GM12878 (cell line): ENCODE data around the gene PLCB4. TPM values are rescaled to one million over a fixed set of nuclear protein-coding genes. Genes with fewer than 3 reads are reported as not detected.

ENCODE experiments used
- ATAC-seq: fragments of 200-7000 bp; cut with Tn5 transposase; 3 replicates; pipeline ENCODE4 v1.9.1; 2020; ENCODE audit warnings: mild to moderate bottlenecking, moderate library complexity
- BruUV-seq: library from RNA; stranded (reverse); fragments of 400-500 nt; replicated peaks from 2 replicates; lab custom pipeline; 2021; lab: Mats Ljungman, UMichigan
- CTCF ChIA-PET: fragments of 300-600 bp; sonication (Branson Sonifier 250); formaldehyde crosslinking; extraction: SDS; loops from one replicate; lab custom pipeline; 2021; ENCODE audit warnings: inconsistent platforms; lab: Yijun Ruan, JAX
- POLR2A ChIA-PET: fragments of 350-600 bp; formaldehyde crosslinking; extraction: SDS; loops from one replicate; lab custom pipeline; 2021; ENCODE audit warnings: inconsistent platforms; lab: Charles Lee
- RAD21 ChIA-PET: fragments of 300-600 bp; sonication (Branson Sonifier 250); formaldehyde crosslinking; loops from one replicate; lab custom pipeline; 2023; ENCODE audit warnings: antibody characterized with exemption; ENCODE audit not compliant: unreplicated experiment; lab: Charles Lee
- SMC1A ChIA-PET: fragments of 300-600 bp; sonication (Branson Sonifier 250); formaldehyde crosslinking; loops from one replicate; lab custom pipeline; 2023; ENCODE audit not compliant: unreplicated experiment, uncharacterized antibody; lab: Charles Lee
- DNase-seq: peaks from one replicate; pipeline ENCODE4 v3.0.0-alpha.2; 2011; ENCODE audit warnings: low read depth, low spot score
- FAIRE-seq: peaks from 3 replicates; lab custom pipeline; 2011; peaks lifted over from hg19 to GRCh38; lab: Jason Lieb, UNC
- H2AFZ ChIP-seq: 2 replicates; pipeline ENCODE4 v1.6.0; 2011; ENCODE audit warnings: low read depth, low read length, control low read depth; ENCODE audit not compliant: control insufficient read depth
- H3K27ac ChIP-seq: 2 replicates; pipeline ENCODE4 v1.5.1; 2011; ENCODE audit warnings: control low read depth; ENCODE audit not compliant: control insufficient read depth, insufficient read depth
- H3K27me3 ChIP-seq, 2 experiments: replicated peaks in 1 of 2; 2 replicates each; pipeline versions ENCODE4 v1.6.0 to v1.6.1; 2011; ENCODE audit warnings: low read length in 1 of 2; ENCODE audit not compliant: control insufficient read depth in 2 of 2, insufficient read depth in 2 of 2
- H3K36me3 ChIP-seq, 2 experiments: 2 replicates each; pipeline ENCODE4 v1.5.1; 2011; ENCODE audit warnings: low read length in 1 of 2; ENCODE audit not compliant: control insufficient read depth in 2 of 2, insufficient read depth in 2 of 2
- H3K4me1 ChIP-seq: 2 replicates; pipeline ENCODE4 v1.6.1; 2011; ENCODE audit warnings: mild to moderate bottlenecking, low read length, moderate library complexity, mixed read lengths; ENCODE audit not compliant: control insufficient read depth, insufficient read depth
- H3K4me2 ChIP-seq: 2 replicates; pipeline ENCODE4 v1.6.0; 2011; ENCODE audit warnings: control low read depth; ENCODE audit not compliant: control insufficient read depth, insufficient read depth
- H3K4me3 ChIP-seq: fragments of 200-600 bp; sonication (generic); 2 replicates; pipeline ENCODE4 v1.5.1; 2016
- H3K79me2 ChIP-seq: 2 replicates; pipeline ENCODE4 v1.6.0; 2011; ENCODE audit warnings: low read length; ENCODE audit not compliant: control insufficient read depth, insufficient read depth
- H3K9ac ChIP-seq: 2 replicates; pipeline ENCODE4 v1.8.0; 2011; ENCODE audit warnings: low read length, control low read depth, mixed read lengths; ENCODE audit not compliant: control insufficient read depth, insufficient read depth
- H3K9me3 ChIP-seq: replicated peaks from 3 replicates; pipeline ENCODE4 v1.5.1; 2011; ENCODE audit warnings: mild to moderate bottlenecking, low read length; ENCODE audit not compliant: control insufficient read depth, insufficient read depth
- H4K20me1 ChIP-seq: 2 replicates; pipeline ENCODE4 v1.6.0; 2011; ENCODE audit not compliant: control insufficient read depth, insufficient read depth
- ATF2 ChIP-seq: IDR thresholded peaks from 2 replicates; pipeline ENCODE4 v1.6.1; 2012; ENCODE audit warnings: low read length, inconsistent platforms
- CHD1 ChIP-seq: IDR thresholded peaks from 2 replicates; pipeline ENCODE4 v1.6.1; 2012; ENCODE audit warnings: low read depth, low read length, improper control_type of control experiment
- FOS ChIP-seq: IDR thresholded peaks from 3 replicates; pipeline ENCODE4 v1.6.1; 2011; ENCODE audit warnings: borderline replicate concordance; ENCODE audit not compliant: insufficient read length; ENCODE audit errors: extremely low read depth
- MEF2A ChIP-seq: IDR thresholded peaks from 2 replicates; pipeline ENCODE4 v1.6.1; 2011; ENCODE audit warnings: low read depth, mild to moderate bottlenecking, low read length, moderate library complexity; ENCODE audit not compliant: insufficient read depth
- NRF1 ChIP-seq: conservative IDR thresholded peaks from 2 replicates; pipeline ENCODE4 v1.6.1; 2011; ENCODE audit warnings: mild to moderate bottlenecking, low read depth, low read length, improper control_type of control experiment
- PML ChIP-seq: IDR thresholded peaks from 2 replicates; pipeline ENCODE4 v1.6.1; 2012; ENCODE audit warnings: low read length, inconsistent platforms
- POLR2AphosphoS2 ChIP-seq: IDR thresholded peaks from 2 replicates; pipeline ENCODE4 v1.6.1; 2011; ENCODE audit warnings: low read depth, mild to moderate bottlenecking, low read length, improper control_type of control experiment, moderate library complexity
- RAD21 ChIP-seq: IDR thresholded peaks from 2 replicates; pipeline ENCODE4 v1.6.1; 2011; ENCODE audit warnings: mild to moderate bottlenecking, low read depth, low read length, moderate library complexity; ENCODE audit not compliant: insufficient read depth
- RCOR1 ChIP-seq: conservative IDR thresholded peaks from 2 replicates; pipeline ENCODE4 v1.6.1; 2012; ENCODE audit warnings: low read depth, low read length, improper control_type of control experiment
- SIX5 ChIP-seq: IDR thresholded peaks from 2 replicates; pipeline ENCODE4 v1.6.1; 2011; ENCODE audit warnings: mild to moderate bottlenecking, low read depth, low read length, moderate library complexity; ENCODE audit not compliant: severe bottlenecking
- SMAD1 ChIP-seq: fragments of 450-650 bp; IDR thresholded peaks from 2 replicates; pipeline ENCODE4 v1.6.1; 2018; ENCODE audit warnings: mild to moderate bottlenecking, low read depth; ENCODE audit not compliant: partially characterized antibody
- SPI1 ChIP-seq: IDR thresholded peaks from 2 replicates; pipeline ENCODE4 v1.6.1; 2011; ENCODE audit warnings: low read depth, mild to moderate bottlenecking, low read length, moderate library complexity, borderline replicate concordance; ENCODE audit not compliant: insufficient read depth
- SUZ12 ChIP-seq: fragments of 200-600 bp; sonication (generic); IDR thresholded peaks from one replicate; pipeline ENCODE4 v1.6.1; 2018; ENCODE audit warnings: antibody characterized with exemption, mild to moderate bottlenecking; ENCODE audit not compliant: unreplicated experiment
- TAF1 ChIP-seq: IDR thresholded peaks from 2 replicates; pipeline ENCODE4 v1.6.1; 2011; ENCODE audit warnings: mild to moderate bottlenecking, low read depth, low read length, borderline replicate concordance
- YBX1 ChIP-seq: fragments of 450-650 bp; IDR thresholded peaks from 2 replicates; pipeline ENCODE4 v1.6.1; 2016; ENCODE audit warnings: antibody characterized with exemption
- ZBTB11 ChIP-seq: fragments of 450-650 bp; formaldehyde crosslinking; IDR thresholded peaks from 2 replicates; pipeline ENCODE4 v1.5.0; 2022; ENCODE audit warnings: mild to moderate bottlenecking, missing genetic modification characterization
- ZNF24 ChIP-seq: fragments of 450-650 bp; IDR thresholded peaks from 2 replicates; pipeline ENCODE4 v1.6.1; 2017; ENCODE audit warnings: antibody characterized with exemption, mild to moderate bottlenecking
- ZNF622 ChIP-seq: fragments of 450-650 bp; IDR thresholded peaks from 2 replicates; pipeline ENCODE4 v1.6.1; 2017; ENCODE audit warnings: mild to moderate bottlenecking, inconsistent platforms
- WGBS: methylation state at CpG from one replicate; pipeline ENCODE4 v1.1.6; 2016; ENCODE audit warnings: low lambda C conversion rate; ENCODE audit not compliant: insufficient replicate concordance, insufficient coverage; ENCODE audit errors: missing lambda C conversion rate; 5-methylcytosine and 5-hydroxymethylcytosine counted together
- in situ Hi-C: fragments of 300-500 bp; cut with MboI; formaldehyde crosslinking; loops from 9 replicates; pipeline ENCODE4 v1.14.3; 2018; ENCODE audit warnings: mixed read lengths
- intact Hi-C: fragments of 100-400 bp; cut with micrococcal nuclease; formaldehyde crosslinking; loops from one replicate; pipeline ENCODE4 v1.14.2; 2022; ENCODE audit not compliant: unreplicated experiment
- polyA plus RNA-seq, 11 experiments: library from polyadenylated mRNA; depleted of rRNA in 4 of 11; unstranded in 6 of 11; stranded (reverse) in 5 of 11; fragments of >200 nt; fragmentation: Nextera tagmentation in 4 of 11; fragmentation: Illumina TruSeq in 1 of 11; extraction: Ambion mirVana in 4 of 11; extraction: Trizol in 1 of 11; gene quantifications; 1 replicate in 1 of 11; 2 replicates in 10 of 11; pipeline versions ENCODE4 v1.2.1 to v1.2.3, GENCODE V29; 2011 to 2016; ENCODE audit warnings: inconsistent platforms in 2 of 11, missing spikeins in 2 of 11, low read depth in 1 of 11
- total RNA-seq, 4 experiments: library from RNA; depleted of rRNA in 3 of 4; stranded (reverse); fragments of >200 nt in 3 of 4; fragmentation: Illumina TruSeq in 1 of 4; extraction: Trizol in 1 of 4; gene quantifications; 2 replicates each; pipeline versions ENCODE4 v1.2.1 to v1.2.3, GENCODE V29; 2013 to 2021

Gene PLCB4
- total and polyA plus RNA-seq, 10 of the 15 experiments (the other 5 are each of a cell fraction or from before 2014, with no cell fraction given): not detected

- Histone ChIP-seq H3K4me3 (no peak overlapping the region), H4K20me1 (no peaks in the 10 kb centered on the region), H3K9me3 (no peaks in the 10 kb centered on the region), H3K4me1 (no peaks in the 10 kb centered on the region)
- no TSS peak for BruUV-seq
- no peak for TF ChIP-seq ZBTB11 (CRISPR knock-in tag)
- TF ChIP-seq POLR2AphosphoS2: no peak
- TF ChIP-seq YBX1: no peak
- TF ChIP-seq FOS: no peak
- no peak for TF ChIP-seq CHD1
- no peak for TF ChIP-seq ATF2
- TF ChIP-seq RAD21: no peak
- no peak for TF ChIP-seq ZNF622
- no peak for TF ChIP-seq TAF1
- TF ChIP-seq SMAD1: no peak
- no peak for TF ChIP-seq MEF2A
- TF ChIP-seq SUZ12: no peak
- no peak for TF ChIP-seq PML
- TF ChIP-seq SIX5: no peak
- TF ChIP-seq SPI1: no peak
- no peak for TF ChIP-seq NRF1
- no peak for TF ChIP-seq ZNF24
- no peak for TF ChIP-seq RCOR1
- TF ChIP-seq, all 136 proteins: peak for 0
- DNase-seq (no peak), ATAC-seq (no peak), FAIRE-seq (no peak)
- peak overlapping the region; percentile 39 for H2AFZ ChIP-seq
- RAD21 ChIA-PET: no interaction called here
- intact Hi-C loops (no loop called here), in situ Hi-C loops (no loop called here)
- H3K9ac ChIP-seq: no peak overlapping the region
- POLR2A ChIA-PET: no interaction called here
- SMC1A ChIA-PET: interaction anchor here (1.5 kb wide), 1 partner anchor 11 kb away, joined by 3 read pairs; no protein-coding TSS in a partner anchor
- no peak overlapping the region for H3K4me2 ChIP-seq
- H3K36me3 ChIP-seq: no peaks in the 10 kb centered on the region
- no peak overlapping the region for H3K27ac ChIP-seq
- H3K79me2 ChIP-seq: no peaks in the 10 kb centered on the region
- 28% methylated on average over 7 of the region's 7 CpGs for WGBS
- H3K27me3 ChIP-seq: no peaks in the 10 kb centered on the region
- CTCF ChIA-PET: interaction anchor here (1.8 kb wide), 1 partner anchor 9 kb away, joined by 4 read pairs; no protein-coding TSS in a partner anchor
These were observed 250.9 kb downstream of the PLCB4 start for GRCh38 chr20:9319687-9320384.
